GM19240 (cell line): ENCODE results near the gene FOXF1.

Experiments used
- DNase-seq: peaks from one replicate; pipeline ENCODE4 v3.0.0; 2011; ENCODE audit warnings: low spot score; ENCODE audit not compliant: insufficient read length

FOXF1 gene

DNA sequence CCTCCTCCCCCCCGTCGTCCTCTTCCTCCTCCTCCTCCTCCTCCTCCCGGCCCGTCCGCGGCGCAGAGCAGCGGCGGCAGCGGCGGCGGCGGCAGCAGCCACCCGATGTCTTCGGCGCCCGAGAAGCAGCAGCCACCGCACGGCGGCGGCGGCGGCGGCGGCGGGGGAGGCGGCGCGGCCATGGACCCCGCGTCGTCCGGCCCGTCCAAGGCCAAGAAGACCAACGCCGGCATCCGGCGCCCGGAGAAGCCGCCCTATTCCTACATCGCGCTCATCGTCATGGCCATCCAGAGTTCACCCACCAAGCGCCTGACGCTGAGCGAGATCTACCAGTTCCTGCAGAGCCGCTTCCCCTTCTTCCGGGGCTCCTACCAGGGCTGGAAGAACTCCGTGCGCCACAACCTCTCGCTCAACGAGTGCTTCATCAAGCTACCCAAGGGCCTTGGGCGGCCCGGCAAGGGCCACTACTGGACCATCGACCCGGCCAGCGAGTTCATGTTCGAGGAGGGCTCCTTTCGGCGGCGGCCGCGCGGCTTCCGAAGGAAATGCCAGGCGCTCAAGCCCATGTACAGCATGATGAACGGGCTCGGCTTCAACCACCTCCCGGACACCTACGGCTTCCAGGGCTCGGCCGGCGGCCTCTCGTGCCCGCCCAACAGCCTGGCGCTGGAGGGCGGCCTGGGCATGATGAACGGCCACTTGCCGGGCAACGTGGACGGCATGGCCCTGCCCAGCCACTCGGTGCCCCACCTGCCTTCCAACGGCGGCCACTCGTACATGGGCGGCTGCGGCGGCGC, at the start of gene FOXF1:
FOXF1 (plus strand) TSS at position 63 of the 797 bp plus-strand sequence; CDS start at position 106, 43 bp downstream.
- DNase-seq = no peak

DNA sequence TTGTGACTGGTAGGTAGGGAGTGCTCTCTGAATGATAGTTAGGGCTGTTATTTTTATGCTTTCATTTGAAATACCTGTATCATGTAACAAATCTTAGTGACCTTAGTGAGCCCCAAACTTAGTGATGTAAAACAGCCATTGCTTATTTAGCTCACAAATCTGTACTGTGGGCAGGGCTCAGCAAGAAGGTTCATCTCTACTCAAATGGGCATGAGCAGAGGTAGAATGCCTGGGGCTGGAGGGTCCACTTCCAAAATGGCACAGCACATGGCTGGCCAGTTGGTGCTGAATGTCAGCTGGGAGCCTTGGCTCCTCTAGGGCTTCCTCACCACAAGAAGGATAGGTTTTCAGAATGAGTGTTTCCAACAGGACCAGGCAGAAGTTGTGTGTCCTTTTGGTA, 49.3 kb upstream of the FOXF1 start:
- no peak for DNase-seq

DNA sequence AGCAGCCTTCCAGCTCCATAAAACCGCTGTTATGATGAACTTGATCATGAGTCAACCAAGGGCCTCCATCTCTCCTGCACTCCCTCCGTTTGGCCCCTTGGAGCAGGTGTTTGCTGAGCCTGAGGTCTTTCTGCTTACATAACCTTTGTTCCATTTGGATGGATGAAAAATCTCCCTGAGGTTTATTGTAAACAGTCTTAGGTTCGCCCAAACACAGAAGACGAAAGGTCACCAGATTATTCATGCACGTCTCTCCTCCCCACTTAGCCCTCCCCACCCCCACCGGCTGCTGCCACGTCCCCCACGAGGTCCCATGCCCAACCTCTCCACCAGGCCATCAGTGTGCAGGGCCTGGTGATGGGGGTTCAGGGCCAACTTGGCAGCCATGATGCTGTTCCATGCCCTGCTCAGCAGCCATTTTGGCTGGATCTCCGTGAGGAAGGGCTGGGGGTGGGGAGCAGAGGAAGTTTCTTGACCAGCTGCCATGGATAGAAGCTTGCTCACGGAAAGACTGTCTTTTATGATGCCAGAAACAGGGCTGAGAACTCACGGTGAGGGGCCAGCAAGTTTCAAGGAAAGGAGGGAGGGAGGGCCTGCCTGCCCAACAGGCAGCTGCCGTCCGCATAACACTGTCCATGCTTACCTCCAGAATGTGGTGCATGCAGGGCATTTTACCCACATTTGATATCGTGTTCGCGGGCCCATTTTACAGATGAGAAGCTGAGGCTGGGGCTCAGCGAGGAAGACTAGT, 47.8 kb upstream of the FOXF1 start:
- no peak for DNase-seq

DNA sequence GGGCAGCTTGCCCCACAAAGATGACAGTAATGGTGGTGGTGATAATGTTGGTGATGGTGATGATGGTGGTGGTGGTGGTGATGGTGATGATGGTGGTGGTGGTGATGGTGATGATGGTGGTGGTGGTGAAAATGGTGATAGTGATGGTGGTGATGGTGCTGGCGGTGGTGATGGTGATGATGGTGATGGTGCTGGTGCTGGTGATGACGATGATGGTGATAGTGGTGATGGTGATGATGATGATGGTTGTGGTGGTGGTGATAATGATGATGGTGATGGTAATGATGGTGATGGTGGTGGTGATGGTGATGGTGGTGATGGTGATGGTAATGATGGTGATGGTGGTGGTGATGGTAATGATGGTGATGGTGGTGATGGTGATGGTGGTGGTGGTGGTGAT, 46.3 kb upstream of the FOXF1 start:
- DNase-seq = no peak

DNA sequence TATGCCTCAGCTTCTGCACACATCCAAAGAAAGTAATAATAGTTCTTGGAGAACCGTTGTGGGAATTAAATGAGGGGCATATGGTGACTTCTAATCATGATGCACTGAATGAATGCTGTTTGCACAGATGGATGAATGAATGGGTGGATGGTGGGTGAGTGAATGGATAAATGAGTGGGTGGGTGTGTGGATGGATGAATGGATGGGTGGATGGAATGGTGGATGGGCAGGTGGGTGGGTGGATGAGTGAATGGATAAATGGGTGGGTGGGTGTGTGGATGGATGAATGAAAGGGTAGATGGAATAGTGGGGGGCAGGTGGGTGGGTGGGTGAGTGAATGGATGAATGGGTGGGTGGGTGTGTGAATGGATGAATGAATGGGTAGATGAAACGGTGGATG, 44.9 kb upstream of the FOXF1 start:
- DNase-seq = no peak

GRCh38 chr16:86466696-86467406, 43.5 kb upstream of the FOXF1 start:
- DNase-seq = no peak

GRCh38 chr16:86467490-86467889, 42.8 kb upstream of the FOXF1 start:
- no peak for DNase-seq

- no peak for DNase-seq
These were observed 39.4 kb upstream of the FOXF1 start for GRCh38 chr16:86470964-86471363.

GRCh38 chr16:86471896-86472295, 38.4 kb upstream of the FOXF1 start:
- no peak for DNase-seq

DNA sequence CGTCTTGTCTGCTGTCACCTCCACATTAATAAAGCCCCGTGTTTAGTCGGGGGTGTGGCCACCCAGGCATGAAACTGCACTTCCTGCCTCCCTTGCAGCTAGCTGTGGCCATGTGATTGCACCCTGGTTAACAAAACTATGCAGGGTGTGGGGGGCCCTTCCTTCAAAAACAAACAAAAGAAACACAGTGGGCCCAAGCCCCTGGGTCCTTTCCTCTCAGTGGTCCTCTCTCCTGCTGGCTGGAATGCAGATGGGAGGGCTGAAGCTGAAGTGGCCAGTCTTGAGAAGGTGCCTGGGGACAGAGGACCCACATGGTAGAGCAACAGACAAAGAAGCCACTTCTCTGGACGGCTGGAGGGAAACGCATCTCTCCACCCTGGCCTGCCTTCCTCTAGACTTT, 38.0 kb upstream of the FOXF1 start:
- no peak for DNase-seq

GRCh38 chr16:86476956-86477534, 33.3 kb upstream of the FOXF1 start:
- no peak for DNase-seq

GRCh38 chr16:86477642-86478041, 32.7 kb upstream of the FOXF1 start:
- no peak for DNase-seq

DNA sequence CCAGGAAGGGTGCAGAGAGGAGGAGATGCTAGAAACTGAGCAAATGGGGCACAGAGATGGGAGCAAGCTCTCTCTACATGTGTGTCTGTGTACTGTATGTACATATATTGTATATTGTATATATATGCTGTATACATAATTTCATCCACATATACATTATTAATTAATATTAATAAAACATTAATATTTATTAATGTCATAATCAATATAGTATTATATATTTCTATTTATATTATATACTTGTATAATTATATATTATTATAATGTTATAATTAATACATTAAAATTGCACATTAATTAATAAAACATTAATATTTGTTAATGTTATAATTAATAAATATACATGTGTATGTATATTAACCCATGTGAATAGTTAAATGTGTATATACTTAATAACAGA, 31.5 kb upstream of the FOXF1 start:
- no peak for DNase-seq

DNA sequence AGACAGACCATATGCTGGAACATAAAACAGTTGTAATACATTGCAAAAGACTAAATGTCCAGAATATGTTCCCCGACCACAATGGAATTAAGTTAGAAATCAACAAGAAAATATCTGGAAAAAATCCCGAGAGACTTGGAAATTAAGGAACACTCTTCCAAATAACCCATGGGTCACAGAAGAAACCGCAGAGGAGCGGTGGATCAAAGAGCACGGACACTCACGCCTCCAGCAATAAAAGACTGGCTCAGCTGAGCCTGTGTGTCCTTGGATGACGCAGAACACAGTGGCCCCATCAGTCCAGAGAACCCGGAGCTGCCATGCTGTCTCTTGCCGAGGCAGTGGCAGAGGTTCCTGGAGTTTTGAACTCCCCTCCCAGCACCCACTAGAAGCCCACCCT, 30.9 kb upstream of the FOXF1 start:
- DNase-seq = no peak

DNA sequence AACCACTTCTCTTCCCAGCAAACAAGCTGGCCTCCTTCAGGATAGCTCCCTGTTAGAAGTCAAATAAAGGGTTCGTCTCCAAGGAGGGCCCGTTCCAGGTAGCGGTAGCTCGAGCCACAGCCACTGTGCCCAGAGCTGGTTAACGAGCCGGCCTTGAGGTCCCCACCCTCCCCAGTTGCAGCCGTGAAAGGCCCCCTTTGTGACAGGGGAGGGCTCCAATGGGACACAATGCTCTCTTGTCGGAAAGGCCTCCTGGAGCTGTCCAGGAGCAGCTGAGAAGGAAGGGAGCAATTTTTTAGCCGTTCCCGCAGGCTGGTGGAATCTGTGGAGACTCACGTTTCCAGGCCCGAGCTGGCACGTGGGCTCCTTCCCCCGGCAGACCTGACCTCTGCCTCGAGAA, 29.9 kb upstream of the FOXF1 start:
- no peak for DNase-seq

DNA sequence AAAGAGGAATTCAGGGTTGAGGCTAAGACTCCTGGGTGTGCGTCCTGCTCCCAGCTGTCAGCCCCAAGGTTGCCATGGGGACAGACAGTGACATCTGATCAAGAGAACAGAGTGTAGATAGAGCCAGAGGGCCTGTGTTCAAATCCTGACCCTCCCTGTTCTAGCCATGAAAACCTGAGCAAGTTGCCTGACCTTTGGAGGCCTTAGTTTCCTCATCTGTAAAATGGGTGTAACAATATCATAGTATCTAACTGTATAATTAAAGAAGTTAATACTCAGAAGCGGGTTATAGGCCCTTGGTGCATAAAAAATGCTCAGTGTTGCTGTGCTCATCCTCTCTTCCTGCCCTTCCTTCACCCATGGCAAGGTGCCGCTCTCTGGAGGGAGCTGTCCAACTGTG, 28.7 kb upstream of the FOXF1 start:
- DNase-seq = no peak

DNA sequence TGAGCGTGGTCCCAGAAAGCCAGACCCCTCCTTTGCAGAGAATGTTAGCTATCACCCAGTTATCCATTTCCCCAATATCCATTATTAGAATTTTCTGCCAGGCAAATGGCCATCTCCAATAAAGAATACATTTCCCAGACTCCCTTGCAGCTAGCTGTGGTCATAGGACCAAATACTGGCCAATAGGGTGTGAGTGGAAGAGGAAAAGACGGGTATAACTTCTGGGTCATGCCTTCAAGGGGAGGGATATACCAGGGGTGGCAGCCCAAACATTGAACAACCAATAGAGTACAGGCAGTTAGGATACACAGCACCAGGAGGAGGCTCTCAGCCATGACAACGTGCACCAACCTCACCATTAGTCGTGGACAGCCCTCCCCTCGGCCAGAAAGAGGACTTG, 26.1 kb upstream of the FOXF1 start:
- DNase-seq = no peak

DNA sequence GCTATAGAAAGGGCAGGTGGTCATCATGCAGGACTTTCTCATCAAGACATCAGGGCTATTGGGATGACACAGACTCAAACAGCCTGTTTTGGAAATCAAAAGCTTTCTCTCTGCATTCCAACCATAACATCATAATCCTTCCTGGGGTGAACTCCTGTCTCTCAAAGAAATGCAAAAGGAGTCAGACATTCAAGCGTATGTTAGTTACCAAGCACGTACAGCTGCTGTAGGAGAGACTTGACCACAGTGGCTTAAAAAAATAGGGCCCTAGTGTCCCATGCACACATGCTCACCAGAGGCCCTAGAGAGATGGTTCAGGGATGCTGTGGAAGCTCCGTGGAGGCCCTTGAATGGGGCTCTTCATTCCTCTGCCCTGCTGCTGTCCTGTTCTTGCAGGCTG, 24.6 kb upstream of the FOXF1 start:
- no peak for DNase-seq

DNA sequence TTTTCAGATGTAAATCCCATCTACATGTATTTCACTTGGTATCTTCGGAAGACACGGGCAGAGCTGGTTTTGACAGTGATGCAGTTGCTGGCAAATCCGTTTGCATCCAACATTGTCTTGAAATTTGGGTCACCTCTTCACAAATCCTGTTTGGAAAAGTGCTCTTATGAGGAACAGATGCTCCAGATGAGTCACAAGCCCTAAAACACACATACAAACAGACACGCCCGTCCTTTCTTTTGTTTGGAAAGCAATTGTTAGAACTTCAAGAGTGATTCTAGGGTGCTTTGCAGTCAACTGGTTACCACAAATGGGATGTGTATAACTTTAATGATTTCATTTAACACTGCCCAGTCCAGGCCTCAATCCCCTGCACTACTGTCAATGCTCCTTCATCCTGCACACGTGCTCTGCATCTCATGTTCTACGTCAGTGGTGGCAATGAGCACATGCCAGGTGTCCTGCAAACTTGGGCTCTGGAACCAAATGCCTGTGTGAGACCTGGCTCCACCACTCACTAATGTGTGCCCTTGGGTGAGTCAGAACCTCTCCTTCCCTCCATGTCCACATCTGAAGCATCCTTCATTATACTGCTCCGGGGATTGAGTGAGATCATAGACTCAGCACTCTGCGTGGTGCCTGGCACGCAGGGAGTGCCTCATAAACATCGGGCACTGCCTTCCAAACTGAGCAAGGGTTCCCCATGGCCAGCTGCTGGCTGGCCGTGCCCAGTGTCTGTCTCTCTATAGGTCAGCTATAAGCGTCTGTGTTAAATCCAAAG, 19.3 kb upstream of the FOXF1 start:
- DNase-seq = no peak

DNA sequence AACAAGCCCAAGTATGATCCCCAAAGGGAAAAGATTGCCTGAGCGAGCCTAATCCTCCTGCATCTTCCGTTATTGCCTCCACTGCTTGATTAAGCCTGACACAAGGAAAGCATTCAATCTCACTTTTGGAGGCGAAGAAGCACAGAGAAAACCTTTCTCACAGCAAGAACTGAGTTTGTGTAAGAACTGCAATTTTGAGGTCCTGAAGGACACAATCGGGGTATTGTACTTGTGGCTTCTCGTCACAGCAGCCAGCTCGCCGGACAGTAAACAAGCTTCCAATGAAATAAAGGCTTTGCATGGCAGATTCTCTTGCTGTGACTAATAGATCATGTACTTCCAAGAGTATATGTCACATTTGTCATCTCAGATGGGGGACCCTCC, 18.7 kb upstream of the FOXF1 start:
- DNase-seq = no peak

GRCh38 chr16:86492267-86492960, 17.9 kb upstream of the FOXF1 start:
- DNase-seq = no peak
